ENCODE measurements around the gene APEH.
"Not testable (repeated sequence)": the region's sequence is repeated elsewhere in the genome, so short reads cannot be mapped to it uniquely, and the experiment has no call there.

Gene APEH

GRCh38 chr3:49689046-49689907 lies 15.1 kb downstream of the APEH start, which contains the start of the genes MST1 and RNF123:
Gene MST1, minus strand, starts transcription at chr3:49689474. Its CDS starts 783 bp downstream, at chr3:49688691.
Gene RNF123, plus strand, starts transcription at chr3:49689557. Its CDS starts 1,609 bp downstream, at chr3:49691166.
- no peak for TF ChIP-seq CTCF (conservative IDR thresholded peaks at IDR 0.05; ENCODE audit: control insufficient read depth, insufficient read depth, low read depth, low read length)
- peak within 1 kb of the TSS; percentile 90 for H3K4me3 ChIP-seq (ENCODE audit: control insufficient read depth, low read depth, low read length)
- DNase-seq (ENCODE audit: low read depth): peak; percentile 84

GRCh38 chr3:49689908-49690624 lies 15.9 kb downstream of the APEH start:
- H3K4me3 ChIP-seq (ENCODE audit: control insufficient read depth, low read depth, low read length): peak overlapping the region; percentile 90
- DNase-seq (ENCODE audit: low read depth): not testable (repeated sequence)

GRCh38 chr3:49690856-49691255 lies 16.7 kb downstream of the APEH start:
- H3K4me3 ChIP-seq (ENCODE audit: control insufficient read depth, low read depth, low read length); DNase-seq (ENCODE audit: low read depth): not testable (repeated sequence)

GRCh38 chr3:49691481-49691880 lies 17.3 kb downstream of the APEH start:
- DNase-seq (ENCODE audit: low read depth); H3K4me3 ChIP-seq (ENCODE audit: control insufficient read depth, low read depth, low read length): not testable (repeated sequence)

GRCh38 chr3:49694409-49695070 lies 20.4 kb downstream of the APEH start:
- H3K4me3 ChIP-seq (ENCODE audit: control insufficient read depth, low read depth, low read length): not testable (repeated sequence)

GRCh38 chr3:49695350-49696015 lies 21.3 kb downstream of the APEH start:
- DNase-seq (ENCODE audit: low read depth); H3K4me3 ChIP-seq (ENCODE audit: control insufficient read depth, low read depth, low read length): not testable (repeated sequence)

More at GRCh38 chr3:49694409-49695070, 20.4 kb downstream of the APEH start:
- not testable (repeated sequence) for DNase-seq (ENCODE audit: low read depth)

GRCh38 chr3:49699281-49699979 lies 25.3 kb downstream of the APEH start:
- no peak for TF ChIP-seq CTCF (conservative IDR thresholded peaks at IDR 0.05; ENCODE audit: control insufficient read depth, insufficient read depth, low read depth, low read length)
- DNase-seq (ENCODE audit: low read depth): no peak
- no peak overlapping the region for H3K4me3 ChIP-seq (ENCODE audit: control insufficient read depth, low read depth, low read length)

- TF ChIP-seq CTCF (conservative IDR thresholded peaks at IDR 0.05; ENCODE audit: control insufficient read depth, insufficient read depth, low read depth, low read length): no peak
- no peak overlapping the region for H3K4me3 ChIP-seq (ENCODE audit: control insufficient read depth, low read depth, low read length)
- DNase-seq (ENCODE audit: low read depth): no peak
Observed at GRCh38 chr3:49700014-49700413, 25.9 kb downstream of the APEH start.
